HG02763 (cell line): ENCODE data around the gene DYNC1I1.

Experiments
- ATAC-seq: cut with Tn5 transposase; IDR thresholded peaks from one replicate; pipeline ENCODE4 v1.9.1; 2021; ENCODE audit warnings: mild to moderate bottlenecking, moderate library complexity; ENCODE audit not compliant: unreplicated experiment

DYNC1I1 gene

DNA sequence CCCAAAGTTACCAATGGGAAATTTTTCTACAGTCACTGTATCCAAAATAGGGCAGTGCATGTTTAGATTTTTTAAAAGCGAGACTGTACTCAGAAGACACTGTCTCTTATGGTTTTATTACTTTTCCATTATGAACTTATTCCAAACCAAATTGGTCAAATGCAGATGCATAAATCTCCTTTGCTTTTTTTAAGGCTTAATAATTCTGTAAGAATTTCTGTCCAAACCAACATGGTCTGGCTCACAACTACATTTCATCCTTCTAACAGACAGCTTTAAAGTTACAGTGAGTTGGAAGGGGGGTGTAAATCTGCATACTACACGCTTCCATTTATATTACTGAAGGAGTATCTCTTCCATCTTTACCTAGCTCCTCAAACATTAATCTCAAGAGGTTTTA lies 350.4 kb downstream of the DYNC1I1 start:
- no peak for ATAC-seq

DNA sequence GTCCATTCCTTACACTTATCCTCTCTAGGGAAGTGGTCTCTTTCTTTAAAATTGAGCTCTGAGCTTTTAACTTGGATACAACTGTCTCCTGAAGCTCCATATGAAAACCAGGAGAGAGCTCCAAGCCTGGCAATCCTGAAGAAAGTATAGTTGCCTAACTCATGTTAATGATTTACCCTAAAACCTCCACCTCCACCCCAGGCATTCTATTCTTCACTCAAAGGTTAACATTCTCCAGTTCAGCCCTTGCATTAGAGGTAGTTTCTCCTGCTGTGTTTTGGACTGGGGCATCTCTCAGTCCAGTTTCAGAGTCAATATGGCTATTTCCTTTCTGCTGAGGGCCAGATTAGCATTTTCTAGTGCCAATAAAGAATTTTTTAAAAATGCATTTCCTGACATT lies 354.0 kb downstream of the DYNC1I1 start:
- no peak for ATAC-seq

DNA sequence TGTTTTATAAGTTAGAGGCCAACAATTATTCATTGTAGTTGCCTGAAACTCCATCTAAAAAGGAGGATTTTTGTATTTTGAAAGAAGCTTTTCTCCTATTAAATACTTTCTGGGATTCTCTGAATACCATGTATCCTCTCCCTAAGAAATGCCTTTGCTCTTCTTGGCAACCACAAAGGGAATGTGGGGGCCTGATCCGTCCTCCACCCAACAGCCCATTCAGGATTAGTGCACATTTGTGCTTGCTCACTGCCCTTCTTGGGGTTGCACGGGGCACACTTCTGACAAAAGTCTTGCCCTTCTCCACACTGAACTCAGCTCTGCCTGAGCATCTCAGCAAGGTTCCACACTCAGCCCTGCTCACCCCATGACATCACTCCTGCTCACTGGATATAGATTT lies 355.4 kb downstream of the DYNC1I1 start:
- no peak for ATAC-seq

DNA sequence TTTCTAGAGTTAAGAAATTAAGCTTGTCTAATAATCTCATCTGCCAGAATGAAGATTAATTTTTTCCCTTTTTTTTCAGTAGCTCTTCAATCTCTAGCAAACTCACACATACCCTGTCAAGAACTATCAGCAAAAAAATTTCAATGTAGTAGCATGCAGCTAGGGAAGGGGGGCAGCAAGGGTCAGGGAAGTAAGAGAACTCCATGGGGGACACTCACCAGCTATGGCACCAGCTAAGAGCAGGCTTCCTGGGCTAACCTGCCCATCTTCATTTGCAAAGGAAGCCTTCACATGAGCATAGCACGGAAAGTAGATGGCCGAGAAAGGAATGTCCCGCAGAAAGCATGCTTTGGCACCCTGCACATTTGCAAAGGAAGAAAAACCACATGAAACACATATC lies 359.2 kb downstream of the DYNC1I1 start:
- ATAC-seq, result no peak

DNA sequence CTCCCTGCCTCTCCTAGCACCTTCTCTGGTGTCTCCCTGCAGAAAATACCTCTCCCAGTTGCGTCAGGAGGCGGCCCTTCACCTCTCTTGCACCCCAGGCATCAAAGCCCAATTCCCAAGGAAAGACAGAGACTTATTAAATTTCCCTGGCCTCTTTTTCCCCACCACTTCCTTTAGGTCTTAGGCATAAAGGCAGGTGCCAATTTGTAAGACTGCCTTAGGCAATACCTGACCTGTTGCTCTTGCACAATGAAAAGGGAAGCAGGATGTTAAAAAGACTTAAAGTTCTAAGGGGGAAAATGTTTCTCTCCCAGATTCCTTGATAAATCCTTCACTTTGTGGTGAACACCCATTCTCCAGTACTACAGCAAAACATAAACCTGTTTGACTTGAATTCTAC lies 362.9 kb downstream of the DYNC1I1 start:
- ATAC-seq, result no peak

DNA sequence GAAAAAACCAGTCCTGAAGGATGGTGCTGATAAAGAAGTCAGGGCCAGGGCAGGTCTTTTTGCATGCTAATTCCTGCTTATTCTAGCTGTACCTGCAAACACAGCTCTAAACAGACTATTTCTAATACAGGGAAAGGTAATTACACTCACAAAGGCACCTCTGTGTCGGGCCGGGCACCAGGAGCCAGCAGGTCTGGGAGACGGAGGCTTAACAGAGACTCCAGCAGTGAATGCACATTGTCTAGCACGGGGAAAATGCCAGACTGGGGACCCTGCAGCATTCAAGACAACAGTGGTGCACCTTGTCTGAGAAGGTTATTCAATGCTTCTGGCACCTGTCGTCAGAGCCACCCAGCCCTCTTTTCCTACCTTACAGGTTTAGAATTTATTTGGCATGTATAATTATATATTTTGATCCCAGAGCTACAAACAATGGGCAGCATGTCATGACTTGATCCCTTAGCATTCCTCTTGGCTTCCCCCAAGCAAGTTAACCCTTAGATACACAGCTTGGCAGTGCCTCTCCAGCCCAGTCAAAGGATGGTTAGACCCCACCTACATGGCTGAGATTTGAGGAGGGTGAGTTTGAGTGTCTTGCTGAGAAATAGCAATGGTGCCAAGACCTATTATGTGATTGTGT lies 364.4 kb downstream of the DYNC1I1 start:
- no peak for ATAC-seq

DNA sequence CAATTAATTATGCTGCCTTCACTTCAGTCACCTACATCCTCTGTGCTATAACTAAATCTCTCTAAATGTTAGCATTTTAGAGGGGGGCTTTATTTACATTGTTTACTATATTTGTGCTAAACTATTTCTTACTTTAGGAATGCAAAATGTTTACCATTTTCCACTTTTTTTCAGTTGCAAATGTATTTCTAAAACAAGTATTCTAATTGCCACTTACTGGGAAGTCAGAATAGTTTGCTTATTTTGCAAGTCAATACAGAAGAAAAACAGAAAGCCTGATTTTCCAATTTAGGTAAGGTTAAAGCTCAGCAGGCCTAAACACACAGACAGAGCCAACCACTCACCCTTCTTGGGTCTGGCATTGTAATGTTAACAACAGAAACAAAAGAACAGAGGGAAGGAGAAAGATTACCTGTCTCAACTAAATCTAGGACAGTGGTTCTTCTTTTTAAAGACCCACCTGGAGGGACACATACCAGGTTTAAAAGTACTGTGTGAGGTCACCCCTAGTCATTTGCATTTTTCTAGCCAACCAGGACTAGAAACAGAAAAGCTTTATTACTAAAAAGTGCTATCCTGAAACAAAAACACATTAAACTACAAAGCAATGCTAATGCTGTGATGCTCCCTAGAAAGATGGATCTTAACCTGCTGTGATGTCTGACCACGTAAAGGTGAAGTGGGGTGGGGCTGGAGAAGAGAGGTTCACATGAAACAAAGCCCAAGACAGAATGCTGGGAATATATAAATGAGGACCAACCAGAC lies 371.3 kb downstream of the DYNC1I1 start:
- ATAC-seq, result no peak

DNA sequence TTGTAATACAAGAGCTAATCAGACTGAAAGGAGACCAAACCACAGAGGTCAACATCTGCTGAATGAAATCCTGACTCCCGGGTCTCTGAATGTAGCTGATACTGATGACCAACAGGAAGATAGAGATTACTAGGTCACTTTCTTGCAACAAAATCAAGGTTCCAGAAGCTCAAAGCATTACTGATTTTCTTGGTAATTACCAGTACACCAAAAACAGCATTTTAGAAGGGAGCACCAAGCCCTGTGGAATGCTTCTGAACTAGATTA lies 371.8 kb downstream of the DYNC1I1 start:
- no peak for ATAC-seq
